ENCODE measurements around the gene POU5F2. TPM values are rescaled to one million over a fixed set of nuclear protein-coding genes. Genes with fewer than 3 reads are reported as not detected.

Gene POU5F2, protein sequence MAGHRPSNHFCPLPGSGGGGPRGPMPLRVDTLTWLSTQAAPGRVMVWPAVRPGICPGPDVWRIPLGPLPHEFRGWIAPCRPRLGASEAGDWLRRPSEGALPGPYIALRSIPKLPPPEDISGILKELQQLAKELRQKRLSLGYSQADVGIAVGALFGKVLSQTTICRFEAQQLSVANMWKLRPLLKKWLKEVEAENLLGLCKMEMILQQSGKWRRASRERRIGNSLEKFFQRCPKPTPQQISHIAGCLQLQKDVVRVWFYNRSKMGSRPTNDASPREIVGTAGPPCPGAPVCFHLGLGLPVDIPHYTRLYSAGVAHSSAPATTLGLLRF
- 1 to 10 TPM; 1.2 to 2.3 (median 1.6) TPM for total RNA-seq
- long read RNA-seq, donor 1 = 0 reads
- long read RNA-seq, donor 2 = 0 reads

GRCh38 chr5:93741136-93741811 lies at the start of gene POU5F2:
POU5F2 (minus strand) TSS chr5:93741600; CDS start chr5:93741563, 37 bp downstream.
- H3K4me3 ChIP-seq = no peak within 1 kb of the TSS
- H3K36me3 ChIP-seq (ENCODE audit: low read depth) = no peaks in the 10 kb centered on the region
- TF ChIP-seq, protein P1, sequence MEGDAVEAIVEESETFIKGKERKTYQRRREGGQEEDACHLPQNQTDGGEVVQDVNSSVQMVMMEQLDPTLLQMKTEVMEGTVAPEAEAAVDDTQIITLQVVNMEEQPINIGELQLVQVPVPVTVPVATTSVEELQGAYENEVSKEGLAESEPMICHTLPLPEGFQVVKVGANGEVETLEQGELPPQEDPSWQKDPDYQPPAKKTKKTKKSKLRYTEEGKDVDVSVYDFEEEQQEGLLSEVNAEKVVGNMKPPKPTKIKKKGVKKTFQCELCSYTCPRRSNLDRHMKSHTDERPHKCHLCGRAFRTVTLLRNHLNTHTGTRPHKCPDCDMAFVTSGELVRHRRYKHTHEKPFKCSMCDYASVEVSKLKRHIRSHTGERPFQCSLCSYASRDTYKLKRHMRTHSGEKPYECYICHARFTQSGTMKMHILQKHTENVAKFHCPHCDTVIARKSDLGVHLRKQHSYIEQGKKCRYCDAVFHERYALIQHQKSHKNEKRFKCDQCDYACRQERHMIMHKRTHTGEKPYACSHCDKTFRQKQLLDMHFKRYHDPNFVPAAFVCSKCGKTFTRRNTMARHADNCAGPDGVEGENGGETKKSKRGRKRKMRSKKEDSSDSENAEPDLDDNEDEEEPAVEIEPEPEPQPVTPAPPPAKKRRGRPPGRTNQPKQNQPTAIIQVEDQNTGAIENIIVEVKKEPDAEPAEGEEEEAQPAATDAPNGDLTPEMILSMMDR (IDR thresholded peaks at IDR 0.05) = no peak
- H3K9me3 ChIP-seq = no peaks in the 10 kb centered on the region
- no peaks in the 10 kb centered on the region for H3K4me1 ChIP-seq (ENCODE audit: low read depth)
- no peak for ATAC-seq
- DNase-seq = peak in 1 of 3 donors; percentile 27
- intact Hi-C loops (cut with DNase I, micrococcal nuclease) = no loop called here

DNA sequence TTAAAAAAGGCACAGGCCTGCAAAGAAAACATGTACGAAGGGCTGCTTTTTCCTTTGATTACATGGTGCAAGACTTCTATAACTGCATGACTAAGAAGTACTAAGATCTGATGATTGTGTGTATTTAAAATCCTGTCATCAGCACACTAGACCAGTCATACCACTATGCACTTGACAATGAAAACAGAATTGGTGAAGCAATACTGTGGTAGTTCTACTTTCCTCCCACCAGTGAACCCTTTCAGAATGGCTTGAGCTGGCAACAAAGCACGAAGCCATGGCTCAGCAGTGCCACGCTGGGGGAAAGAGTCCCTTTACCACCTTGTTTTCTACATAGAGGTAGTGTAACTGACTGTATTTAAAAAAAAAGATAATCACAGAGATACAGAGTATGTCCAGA lies 49.0 kb upstream of the POU5F2 start:
- DNase-seq (no peak), ATAC-seq (no peak)
- intact Hi-C loops (cut with DNase I, micrococcal nuclease) = no loop called here
- Histone ChIP-seq H3K9me3 (no peaks in the 10 kb centered on the region), H3K4me3 (no peak overlapping the region), H3K4me1 (ENCODE audit: low read depth) (no peaks in the 10 kb centered on the region), H3K36me3 (ENCODE audit: low read depth) (no peaks in the 10 kb centered on the region)
- TF ChIP-seq, protein P1 (IDR thresholded peaks at IDR 0.05) = no peak

- no peaks in the 10 kb centered on the region for H3K36me3 ChIP-seq (ENCODE audit: low read depth)
- intact Hi-C loops (cut with DNase I, micrococcal nuclease) = no loop called here
- ATAC-seq (no peak), DNase-seq (no peak)
- H3K4me3 ChIP-seq = no peak overlapping the region
- H3K9me3 ChIP-seq = no peaks in the 10 kb centered on the region
- H3K4me1 ChIP-seq (ENCODE audit: low read depth) = no peaks in the 10 kb centered on the region
- TF ChIP-seq, protein P1 (IDR thresholded peaks at IDR 0.05) = no peak
Measured at GRCh38 chr5:93789173-93790067, 48.0 kb upstream of the POU5F2 start.

GRCh38 chr5:93787598-93787997 lies 46.2 kb upstream of the POU5F2 start:
- no peak overlapping the region for H3K4me3 ChIP-seq
- intact Hi-C loops (cut with DNase I, micrococcal nuclease) = no loop called here
- H3K4me1 ChIP-seq (ENCODE audit: low read depth) = no peaks in the 10 kb centered on the region
- no peak for DNase-seq
- H3K9me3 ChIP-seq = no peaks in the 10 kb centered on the region
- TF ChIP-seq, protein P1 (IDR thresholded peaks at IDR 0.05) = no peak
- ATAC-seq = no peak
- H3K36me3 ChIP-seq (ENCODE audit: low read depth) = no peaks in the 10 kb centered on the region

DNA sequence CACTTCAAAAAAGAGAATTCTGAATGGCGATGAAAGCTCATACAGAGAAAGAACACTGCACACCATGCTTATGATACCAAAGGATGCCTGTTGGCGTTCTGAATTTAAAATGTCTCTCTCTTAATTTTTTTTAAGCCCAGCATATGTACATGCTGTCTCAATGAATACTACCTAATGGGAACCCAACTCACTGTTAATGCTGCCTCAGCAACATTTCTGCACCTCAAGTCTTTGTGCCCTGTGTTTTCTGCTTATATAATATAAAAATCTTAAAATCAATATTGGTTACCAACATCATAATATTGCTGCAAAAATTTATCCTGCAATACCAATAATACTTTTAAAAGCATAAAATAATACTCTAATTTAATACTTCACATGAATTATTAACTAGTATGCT lies 44.1 kb upstream of the POU5F2 start:
- Histone ChIP-seq H3K4me3 (no peak overlapping the region), H3K9me3 (no peaks in the 10 kb centered on the region), H3K36me3 (ENCODE audit: low read depth) (no peaks in the 10 kb centered on the region), H3K4me1 (ENCODE audit: low read depth) (no peaks in the 10 kb centered on the region)
- DNase-seq = no peak
- no peak for ATAC-seq
- intact Hi-C loops (cut with DNase I, micrococcal nuclease) = no loop called here
- TF ChIP-seq, protein P1 (IDR thresholded peaks at IDR 0.05) = no peak

Measured in mucosa of descending colon (tissue), 3 donors.